B cell (primary cell): ENCODE measurements around the gene APOLD1. TPM values are rescaled to one million over a fixed set of nuclear protein-coding genes. Genes with fewer than 3 reads are reported as not detected.

Experiments
- ATAC-seq: fragments of 200-7000 bp; cut with Tn5 transposase; one replicate; pipeline ENCODE4 v1.10.0; 2021; ENCODE audit warnings: low read depth, mild to moderate bottlenecking, moderate number of reproducible peaks, moderate library complexity
- CTCF ChIA-PET: fragments of 350-600 bp; sonication (Branson Sonifier 250); formaldehyde crosslinking; loops from one replicate; lab custom pipeline; 2021; ENCODE audit warnings: antibody characterized with exemption, inconsistent platforms; lab: Charles Lee
- POLR2A ChIA-PET: fragments of 350-600 bp; sonication (Branson Sonifier 250); formaldehyde crosslinking; loops from one replicate; lab custom pipeline; 2021; ENCODE audit warnings: antibody characterized with exemption; lab: Charles Lee
- DNase-seq: peaks from one replicate; pipeline ENCODE4 v3.0.0; 2013
- H2AFZ ChIP-seq: 2 replicates; pipeline ENCODE4 v1.6.1; 2012; ENCODE audit warnings: mild to moderate bottlenecking, low read depth, low read length; ENCODE audit not compliant: insufficient read depth, poor library complexity, severe bottlenecking
- H3K27ac ChIP-seq, 2 donors: 1 replicate in 1 of 2; 2 replicates in 1 of 2; pipeline ENCODE4 v1.5.1; 2012 to 2013; ENCODE audit warnings: low read length in 2 of 2, mild to moderate bottlenecking in 2 of 2, moderate library complexity in 1 of 2
- H3K27me3 ChIP-seq, 4 experiments: fragments of 200-600 bp in 1 of 4; sonication (generic) in 1 of 4; replicated peaks in 1 of 4; 1 replicate in 2 of 4; 2 replicates in 2 of 4; pipeline versions ENCODE4 v1.6.1 to v1.7.0; 2013 to 2016; ENCODE audit warnings: low read length in 3 of 4, mild to moderate bottlenecking in 2 of 4, mixed read lengths in 1 of 4, moderate library complexity in 1 of 4; ENCODE audit not compliant: insufficient read depth in 4 of 4, control insufficient read depth in 3 of 4; ENCODE audit errors: control extremely low read depth in 1 of 4
- H3K36me3 ChIP-seq, 2 experiments: replicated peaks in 1 of 2; 1 replicate in 1 of 2; 2 replicates in 1 of 2; pipeline versions ENCODE4 v1.6.1 to v1.7.1; 2013; ENCODE audit warnings: low read length in 1 of 2; ENCODE audit not compliant: insufficient read depth in 2 of 2, control insufficient read depth in 1 of 2; ENCODE audit errors: control extremely low read depth in 1 of 2, extremely low read depth in 1 of 2
- H3K4me1 ChIP-seq, 2 donors: fragments of 200-600 bp in 1 of 2; sonication (generic) in 1 of 2; 1 replicate in 1 of 2; 2 replicates in 1 of 2; pipeline versions ENCODE4 v1.5.1 to v1.6.1; 2013 to 2017; ENCODE audit warnings: low read length in 2 of 2; ENCODE audit not compliant: control insufficient read depth in 2 of 2, insufficient read depth in 2 of 2
- H3K4me2 ChIP-seq: replicated peaks from 2 replicates; pipeline ENCODE3; 2012; ENCODE audit warnings: mild to moderate bottlenecking, low read depth, low read length; ENCODE audit not compliant: poor library complexity, severe bottlenecking
- H3K4me3 ChIP-seq, 5 experiments: fragments of 200-600 bp in 1 of 5; sonication (generic) in 1 of 5; 1 replicate in 3 of 5; 2 replicates in 2 of 5; pipeline versions ENCODE4 v1.5.1 to v1.7.0; 2011 to 2016; ENCODE audit warnings: low read length in 4 of 5, mild to moderate bottlenecking in 4 of 5, low read depth in 2 of 5, control low read depth in 1 of 5, moderate library complexity in 1 of 5; ENCODE audit not compliant: insufficient read depth in 1 of 5; ENCODE audit errors: control extremely low read depth in 1 of 5, extremely low read depth in 1 of 5
- H3K79me2 ChIP-seq: fragments of 200-600 bp; sonication (generic); one replicate; pipeline ENCODE4 v1.6.0; 2016; ENCODE audit warnings: low read length; ENCODE audit not compliant: control insufficient read depth, insufficient read depth
- H3K9ac ChIP-seq: fragments of 200-600 bp; sonication (generic); 2 replicates; pipeline ENCODE4 v1.6.1; 2017; ENCODE audit warnings: mild to moderate bottlenecking, low read length, moderate library complexity
- H3K9me3 ChIP-seq, 3 donors: one replicate each; pipeline versions ENCODE4 v1.6.1 to v1.7.1; 2013; ENCODE audit warnings: low read length in 2 of 3; ENCODE audit not compliant: control insufficient read depth in 2 of 3, insufficient read depth in 1 of 3; ENCODE audit errors: control extremely low read depth in 1 of 3
- H4K20me1 ChIP-seq: 2 replicates; pipeline ENCODE4 v1.6.0; 2012; ENCODE audit warnings: mild to moderate bottlenecking, low read length; ENCODE audit not compliant: insufficient read depth, control insufficient read depth, poor library complexity, severe bottlenecking
- H3K27ac Mint-ChIP-seq: one replicate; pipeline ENCODE4 v1.8.0; 2021; ENCODE audit warnings: mixed read lengths
- H3K27me3 Mint-ChIP-seq: one replicate; pipeline ENCODE4 v1.8.0; 2021; ENCODE audit warnings: mixed read lengths
- H3K4me1 Mint-ChIP-seq: one replicate; pipeline ENCODE4 v1.8.0; 2021; ENCODE audit warnings: mixed read lengths
- H3K4me3 Mint-ChIP-seq: one replicate; pipeline ENCODE4 v1.8.0; 2021; ENCODE audit warnings: mixed read lengths
- H3K9me3 Mint-ChIP-seq: one replicate; pipeline ENCODE4 v1.8.0; 2022; ENCODE audit warnings: mixed read lengths; ENCODE audit not compliant: insufficient read depth
- CTCF ChIP-seq: fragments of 200-600 bp; IDR thresholded peaks from one replicate; pipeline ENCODE4 v1.8.0; 2022; ENCODE audit warnings: antibody characterized with exemption, mild to moderate bottlenecking
- EZH2 ChIP-seq: IDR thresholded peaks from 2 replicates; pipeline ENCODE4 v1.6.1; 2012; ENCODE audit warnings: borderline replicate concordance, low read depth, mild to moderate bottlenecking, moderate library complexity, low read length; ENCODE audit not compliant: insufficient read depth, poor library complexity, severe bottlenecking
- WGBS: methylation state at CpG from one replicate; pipeline ENCODE4 v1.1.5; 2013; ENCODE audit warnings: missing lambda C conversion rate; ENCODE audit not compliant: insufficient coverage; 5-methylcytosine and 5-hydroxymethylcytosine counted together
- intact Hi-C: fragments of 100-400 bp; cut with micrococcal nuclease; formaldehyde crosslinking; loops from one replicate; pipeline ENCODE4 v1.10.0; 2022
- polyA plus RNA-seq: library from polyadenylated mRNA; depleted of rRNA; stranded (reverse); fragments of >200 nt; gene quantifications from 2 replicates; pipeline ENCODE4 v1.2.3, GENCODE V29; 2012
- total RNA-seq, 2 donors: library from RNA; stranded (reverse); fragments of 120-200 nt in 1 of 2; gene quantifications; 1 replicate in 1 of 2; 2 replicates in 1 of 2; pipeline versions ENCODE4 v1.2.3 to v1.2.4, GENCODE V29; 2013 to 2022

APOLD1 gene
- total and polyA plus RNA-seq, 2 donors (not counting 1 experiment from before 2014, with no cell fraction given) = 1.5 to 4.7 TPM

GRCh38 chr12:12796171-12796570 lies 10.7 kb downstream of the APOLD1 start:
- Histone ChIP-seq H3K4me3 (no peak overlapping the region), H3K27me3 (no peaks in the 10 kb centered on the region), H3K27ac (no peak overlapping the region), H3K4me1 (no peaks in the 10 kb centered on the region), H4K20me1 (no peaks in the 10 kb centered on the region), H3K4me2 (no peak overlapping the region), H2AFZ (no peak overlapping the region), H3K79me2 (no peaks in the 10 kb centered on the region), H3K36me3 (no peaks in the 10 kb centered on the region), H3K9me3 (no peaks in the 10 kb centered on the region), H3K9ac (no peak overlapping the region)
- DNase-seq = no peak
- CTCF ChIA-PET = interaction anchor here (0.6 kb wide), 1 partner anchor 398 kb away, joined by 3 read pairs; no protein-coding TSS in a partner anchor
- H3K4me1 Mint-ChIP-seq = peaks cover 4% of the 10 kb centered on the region
- intact Hi-C loops = no loop called here
- ATAC-seq = no peak
- WGBS = 42% methylated on average over 2 of the region's 3 CpGs
- POLR2A ChIA-PET = interaction anchor here (0.6 kb wide), 1 partner anchor 19 kb away, joined by 3 read pairs; no protein-coding TSS in a partner anchor
- no peak overlapping the region for H3K27ac Mint-ChIP-seq
- H3K27me3 Mint-ChIP-seq = no peaks in the 10 kb centered on the region
- TF ChIP-seq CTCF = no peak
- TF ChIP-seq EZH2 = no peak
- H3K4me3 Mint-ChIP-seq = no peak overlapping the region
- H3K9me3 Mint-ChIP-seq = no peaks in the 10 kb centered on the region

DNA sequence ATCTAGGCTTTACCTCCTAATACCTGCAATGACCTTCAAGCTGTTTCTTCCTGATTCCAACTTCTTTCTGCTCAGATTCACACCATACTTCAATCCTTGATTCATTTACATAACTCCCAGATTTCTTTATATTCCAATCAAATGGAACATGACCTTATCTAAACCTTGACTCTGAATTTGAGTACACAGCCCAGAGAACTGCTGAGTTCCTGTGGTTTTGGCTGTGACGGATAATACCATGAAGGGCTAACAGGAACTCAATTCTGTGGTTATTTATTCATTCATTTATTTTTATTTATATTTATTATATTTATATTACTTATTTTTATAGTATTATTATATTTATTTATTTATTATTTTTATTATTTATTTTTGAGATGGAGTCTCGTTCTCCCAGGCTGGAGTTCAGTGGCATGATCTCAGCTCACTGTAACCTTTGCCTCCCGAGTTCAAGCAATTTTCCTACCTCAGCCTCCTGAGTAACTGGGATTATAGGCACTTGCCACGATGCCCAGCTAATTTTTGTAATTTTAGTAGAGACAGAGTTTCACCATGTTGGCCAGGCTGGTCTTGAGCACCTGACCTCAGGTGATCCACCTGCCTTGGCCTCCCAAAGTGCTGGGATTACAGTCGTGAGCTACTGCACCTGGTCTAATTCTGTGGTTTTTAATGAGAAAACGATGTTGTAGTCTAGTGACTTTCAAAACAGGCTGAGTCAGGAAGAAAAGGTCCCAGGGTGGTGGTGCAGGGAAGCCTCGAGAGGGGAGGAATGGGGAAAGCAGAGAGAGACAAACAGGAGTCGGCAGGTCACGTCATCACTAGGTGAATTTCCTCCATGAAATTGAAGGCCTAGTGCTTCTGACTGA lies 11.7 kb downstream of the APOLD1 start:
- Histone ChIP-seq H3K36me3 (no peaks in the 10 kb centered on the region), H4K20me1 (no peaks in the 10 kb centered on the region), H2AFZ (no peak overlapping the region), H3K27ac (no peak overlapping the region), H3K27me3 (no peaks in the 10 kb centered on the region), H3K79me2 (no peaks in the 10 kb centered on the region), H3K9ac (no peak overlapping the region), H3K4me1 (peaks cover 0 to under 1% of the 10 kb centered on the region in 2 donors), H3K4me2 (no peak overlapping the region), H3K4me3 (no peak overlapping the region), H3K9me3 (no peaks in the 10 kb centered on the region)
- ChIA-PET POLR2A (no interaction called here), CTCF (interaction anchor here (4.6 kb wide), 1 partner anchor 9 kb away, joined by 25 read pairs; no protein-coding TSS in a partner anchor)
- no peaks in the 10 kb centered on the region for H3K9me3 Mint-ChIP-seq
- TF ChIP-seq EZH2 (no peak), CTCF (no peak)
- no peak for ATAC-seq
- H3K27ac Mint-ChIP-seq = no peak overlapping the region
- no peak overlapping the region for H3K4me3 Mint-ChIP-seq
- intact Hi-C loops = no loop called here
- peaks cover 11% of the 10 kb centered on the region for H3K4me1 Mint-ChIP-seq
- no peak for DNase-seq
- WGBS = 69% methylated on average over 4 of the region's 9 CpGs
- no peaks in the 10 kb centered on the region for H3K27me3 Mint-ChIP-seq
